GM18861 (cell line): ENCODE measurements around the gene ST3GAL2.

Experiments
- ATAC-seq: cut with Tn5 transposase; IDR thresholded peaks from one replicate; pipeline ENCODE4 v1.9.1; 2021; ENCODE audit not compliant: unreplicated experiment

Gene ST3GAL2, protein sequence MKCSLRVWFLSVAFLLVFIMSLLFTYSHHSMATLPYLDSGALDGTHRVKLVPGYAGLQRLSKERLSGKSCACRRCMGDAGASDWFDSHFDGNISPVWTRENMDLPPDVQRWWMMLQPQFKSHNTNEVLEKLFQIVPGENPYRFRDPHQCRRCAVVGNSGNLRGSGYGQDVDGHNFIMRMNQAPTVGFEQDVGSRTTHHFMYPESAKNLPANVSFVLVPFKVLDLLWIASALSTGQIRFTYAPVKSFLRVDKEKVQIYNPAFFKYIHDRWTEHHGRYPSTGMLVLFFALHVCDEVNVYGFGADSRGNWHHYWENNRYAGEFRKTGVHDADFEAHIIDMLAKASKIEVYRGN

DNA sequence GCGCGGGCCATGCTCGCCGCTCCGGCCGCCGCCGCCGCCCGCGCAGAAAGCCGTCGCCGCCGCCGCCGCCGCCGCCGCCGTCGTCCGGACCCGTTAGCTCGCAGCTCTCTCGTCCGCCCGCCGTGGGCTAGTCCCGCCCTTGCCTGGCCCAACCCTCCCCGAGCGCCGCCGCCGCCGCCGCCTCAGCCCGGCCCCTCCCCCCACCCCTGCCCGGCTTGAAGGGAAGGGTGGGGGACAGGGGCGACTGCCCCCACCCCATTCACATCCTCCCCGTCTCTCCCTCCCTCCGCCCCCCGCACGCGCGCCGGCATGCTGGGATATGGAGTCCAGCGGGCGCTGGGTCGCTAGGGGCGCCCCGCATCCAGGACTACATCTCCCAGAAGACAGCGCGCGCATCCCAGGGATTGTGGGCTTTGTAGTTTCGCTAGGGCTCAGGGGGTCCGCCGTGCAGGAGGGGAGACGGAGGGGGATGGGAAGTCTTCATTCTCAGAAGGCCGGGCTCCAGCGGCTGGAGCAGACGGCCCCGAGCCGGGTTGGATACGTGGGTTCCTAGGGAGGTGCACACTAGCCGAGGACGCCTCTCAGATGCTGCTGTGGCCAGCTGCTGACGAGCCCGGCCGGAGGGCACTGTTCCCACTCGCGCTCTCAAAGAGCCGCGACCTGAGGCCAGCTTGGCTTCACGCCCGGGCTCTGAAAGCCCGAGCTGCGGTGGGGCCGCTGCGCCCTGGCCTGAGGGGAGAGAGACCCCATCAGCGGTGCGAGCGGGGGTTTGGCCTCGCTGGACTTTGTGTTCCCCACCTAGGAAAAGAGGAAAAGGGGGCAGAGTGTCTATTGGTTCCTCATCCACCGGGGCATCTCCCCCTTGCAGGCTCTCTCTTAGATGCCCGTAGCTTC is at the start of gene ST3GAL2:
ST3GAL2 (minus strand) TSS at position 132 of the 894 bp plus-strand sequence. CDS start 40,570 bp downstream, outside the sequence.
- peak; percentile 81 for ATAC-seq

DNA sequence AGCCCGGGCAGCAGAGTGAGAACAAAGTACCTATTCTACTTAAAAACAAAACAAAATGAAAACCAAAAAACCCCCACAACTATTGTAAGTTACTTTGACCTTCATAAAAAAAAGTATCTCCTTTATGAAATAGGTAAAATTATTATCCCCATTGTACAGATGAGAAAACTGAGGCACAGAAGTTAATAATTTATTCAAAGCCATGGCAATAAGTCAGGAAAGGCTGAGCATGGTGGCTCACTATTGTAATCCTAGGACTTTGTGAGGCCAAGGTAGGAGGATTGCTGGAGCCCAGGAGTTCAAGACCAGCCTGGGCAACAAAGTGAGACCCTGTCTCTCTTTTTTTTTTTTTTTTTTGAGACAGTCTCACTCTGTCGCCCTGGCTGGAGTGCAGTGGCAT is 46.0 kb upstream of the ST3GAL2 start:
- no peak for ATAC-seq

DNA sequence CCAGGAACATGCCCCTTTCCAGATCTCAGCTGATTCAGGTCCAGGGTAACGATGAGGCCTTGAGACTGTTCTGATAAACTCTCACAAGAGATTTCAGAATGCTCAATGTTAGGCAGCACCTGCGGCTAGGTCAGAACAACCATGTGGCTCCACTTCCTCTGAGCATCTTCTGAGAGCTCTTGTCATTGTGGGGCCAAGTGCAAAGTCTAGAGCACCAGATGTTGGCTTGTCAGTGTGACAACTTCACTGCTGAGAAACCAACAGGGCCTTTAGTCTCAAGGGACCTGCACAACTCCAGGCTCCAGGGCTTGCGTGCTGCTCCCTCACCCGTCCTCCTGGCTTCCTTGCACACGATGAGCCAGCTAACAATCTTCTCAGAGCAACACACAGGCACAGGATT is 44.5 kb upstream of the ST3GAL2 start:
- peak; percentile 78 for ATAC-seq

DNA sequence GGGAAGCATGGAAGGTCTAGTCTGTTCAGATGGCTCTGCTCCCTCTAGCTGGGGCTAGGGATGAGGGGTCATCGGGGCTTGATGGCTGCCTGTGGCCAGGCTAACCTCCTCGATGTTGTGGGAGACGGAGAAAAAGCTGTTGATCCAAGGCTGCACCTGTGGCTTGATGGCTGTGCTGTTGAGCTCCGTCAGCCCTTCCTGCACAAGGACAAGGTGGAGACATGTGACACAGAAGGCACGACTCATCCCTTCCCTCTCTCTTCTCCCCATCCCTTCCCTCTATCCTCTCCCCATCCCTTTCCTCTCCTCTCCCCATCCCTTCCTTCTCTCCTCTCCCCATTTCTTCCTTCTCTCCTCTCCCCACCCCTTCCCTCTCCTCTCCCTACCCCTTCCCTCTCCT is 43.7 kb upstream of the ST3GAL2 start:
- no peak for ATAC-seq

DNA sequence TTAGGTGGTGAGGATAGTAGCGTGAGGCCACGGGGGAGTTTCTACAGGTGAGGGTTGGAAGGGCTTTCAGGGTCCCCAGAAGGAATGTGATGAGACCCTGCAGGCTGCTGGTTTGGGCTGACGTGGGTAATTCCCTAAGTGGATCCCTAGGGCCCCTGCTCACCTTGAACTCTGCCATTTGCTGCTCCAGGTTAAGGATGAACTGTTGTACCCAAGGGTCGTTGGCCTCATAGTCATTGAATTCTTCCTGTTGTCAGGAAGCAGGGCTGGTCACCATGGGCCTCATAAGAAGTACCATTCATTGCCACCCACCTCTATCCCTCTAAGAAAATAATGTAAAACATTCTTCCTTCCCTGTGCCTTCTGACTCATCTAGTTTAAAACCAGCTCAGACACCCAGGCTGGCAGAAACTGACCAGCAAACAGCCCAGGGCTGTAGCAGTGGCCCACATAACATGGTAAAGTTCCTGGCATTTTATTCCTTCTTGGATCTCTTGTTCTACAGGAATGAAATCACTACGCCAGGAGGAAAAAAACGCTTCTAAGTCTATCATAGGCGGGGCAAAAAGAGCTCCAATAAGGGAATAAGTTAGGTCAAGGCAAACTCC is 43.1 kb upstream of the ST3GAL2 start:
- ATAC-seq, result no peak

DNA sequence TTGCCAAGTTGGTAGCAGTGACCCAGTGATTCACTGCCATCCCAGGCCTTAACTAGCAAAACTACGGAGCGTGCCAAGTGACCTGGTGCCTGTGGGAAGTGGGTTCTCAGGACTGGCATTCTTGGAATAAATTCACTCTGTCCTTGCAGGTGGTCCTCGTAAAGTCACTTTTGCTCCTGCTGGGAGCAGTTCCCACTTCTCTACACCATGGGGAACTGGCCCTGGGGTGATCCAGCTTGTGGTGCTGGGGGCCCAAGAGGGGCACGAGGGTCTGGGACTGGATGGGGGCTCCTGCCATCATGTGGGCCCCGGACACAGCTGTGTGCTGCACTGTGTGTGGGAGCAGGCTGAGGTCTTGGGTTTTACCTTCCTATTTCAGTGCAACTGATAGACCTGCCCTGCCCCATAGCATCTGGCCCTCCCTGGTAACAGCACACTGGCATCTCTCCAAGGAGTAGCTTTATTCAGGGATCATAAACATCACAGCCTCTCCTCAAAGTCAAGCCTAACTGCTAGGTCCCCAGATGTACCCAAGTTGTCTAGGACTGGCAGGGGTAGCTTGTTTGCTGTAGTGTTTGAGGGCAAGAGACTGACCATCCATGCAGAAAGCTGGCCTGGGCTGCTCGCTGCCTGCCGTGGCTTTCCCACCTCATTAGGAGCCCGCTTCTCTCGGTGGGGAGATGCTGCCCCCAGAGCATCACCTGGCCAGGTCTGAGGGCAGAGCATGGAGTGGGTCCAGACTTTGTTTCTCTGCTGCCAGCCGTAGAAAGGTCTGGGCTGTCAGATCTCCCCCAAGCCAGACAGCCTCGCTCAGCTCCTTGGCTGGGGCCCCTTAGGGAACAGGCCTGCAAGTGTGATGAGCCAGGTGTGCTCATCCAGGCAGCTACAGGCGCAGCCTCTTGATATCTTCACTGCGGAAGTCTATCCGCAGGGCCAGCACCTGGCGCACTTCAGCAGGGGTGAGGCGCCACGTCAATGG is 41.5 kb upstream of the ST3GAL2 start:
- ATAC-seq, result no peak

DNA sequence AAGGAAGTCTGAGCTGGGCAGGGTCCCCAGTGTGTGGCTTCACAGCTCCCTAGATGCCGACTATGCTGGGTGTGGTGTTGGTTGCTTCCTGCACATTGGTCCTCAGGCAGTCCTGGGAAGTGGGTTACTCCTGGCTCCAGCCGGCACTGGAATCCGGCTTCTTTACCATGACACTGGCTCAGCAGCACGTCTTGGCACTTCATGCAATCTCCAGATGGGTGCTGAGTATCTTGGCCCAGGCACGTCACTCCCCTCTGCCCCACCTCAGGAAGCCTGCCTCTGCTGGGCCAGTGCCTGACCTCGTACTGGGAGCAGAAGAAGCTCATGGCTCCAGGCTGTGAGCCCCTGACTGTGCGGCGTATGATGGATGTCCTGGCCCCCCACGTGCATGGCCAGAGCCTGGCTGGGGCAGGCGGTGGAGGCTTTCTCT is 40.0 kb upstream of the ST3GAL2 start:
- no peak for ATAC-seq

DNA sequence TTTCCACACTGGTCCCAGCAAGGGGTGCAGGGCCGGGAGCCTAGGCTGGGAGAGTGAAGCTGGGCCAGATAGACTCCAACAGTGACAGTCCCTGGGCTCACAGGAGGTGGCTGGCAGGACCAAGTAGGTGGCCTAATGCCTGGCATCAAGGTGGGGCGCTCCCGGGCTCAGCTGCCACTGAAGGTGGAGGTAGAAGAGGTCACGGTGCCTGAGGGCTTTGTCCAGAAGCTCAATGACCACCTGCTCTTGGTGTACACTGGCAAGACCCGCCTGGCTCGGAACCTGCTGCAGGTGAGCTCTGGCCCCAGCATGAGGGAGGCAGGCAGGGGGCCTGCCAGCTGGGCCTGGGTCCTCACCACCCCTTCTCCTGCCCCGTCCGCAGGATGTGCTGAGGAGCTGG is 39.3 kb upstream of the ST3GAL2 start:
- ATAC-seq, result no peak

DNA sequence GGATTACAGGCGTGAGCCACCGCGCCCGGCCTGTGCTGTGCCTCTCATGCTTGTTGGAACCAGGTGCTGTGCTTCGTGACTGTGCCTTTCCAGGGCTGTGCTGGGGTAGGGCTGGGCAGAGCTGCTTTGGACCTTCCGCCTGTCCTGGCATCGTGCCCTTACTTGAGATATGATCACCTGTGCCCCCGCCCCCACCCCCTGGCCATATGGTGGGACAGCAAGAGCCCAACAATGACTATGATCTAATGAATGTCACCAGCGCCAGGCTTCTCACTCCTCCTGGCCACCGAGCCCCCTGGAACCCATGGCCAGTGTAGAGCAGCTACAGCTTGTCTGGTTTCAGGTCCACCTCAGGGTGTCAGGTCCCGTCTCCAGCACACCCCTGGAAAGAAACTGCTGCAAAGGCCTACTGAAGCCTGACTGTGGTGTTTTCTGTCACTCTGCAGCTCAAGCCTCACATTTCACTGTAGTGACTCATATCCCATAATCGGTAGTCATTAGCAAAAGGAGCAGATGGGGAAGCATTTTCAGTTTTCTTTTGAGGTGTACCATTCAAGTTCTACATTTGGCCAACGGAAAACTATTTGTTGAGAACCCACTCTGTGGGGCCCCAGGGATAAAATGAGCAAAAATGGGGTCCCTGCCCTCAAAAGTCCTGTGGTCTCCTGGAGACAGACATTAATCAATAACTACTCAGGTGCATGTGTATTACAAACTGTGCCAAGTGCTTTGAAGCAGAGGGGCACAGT is 37.5 kb upstream of the ST3GAL2 start:
- ATAC-seq, result peak; percentile 85

DNA sequence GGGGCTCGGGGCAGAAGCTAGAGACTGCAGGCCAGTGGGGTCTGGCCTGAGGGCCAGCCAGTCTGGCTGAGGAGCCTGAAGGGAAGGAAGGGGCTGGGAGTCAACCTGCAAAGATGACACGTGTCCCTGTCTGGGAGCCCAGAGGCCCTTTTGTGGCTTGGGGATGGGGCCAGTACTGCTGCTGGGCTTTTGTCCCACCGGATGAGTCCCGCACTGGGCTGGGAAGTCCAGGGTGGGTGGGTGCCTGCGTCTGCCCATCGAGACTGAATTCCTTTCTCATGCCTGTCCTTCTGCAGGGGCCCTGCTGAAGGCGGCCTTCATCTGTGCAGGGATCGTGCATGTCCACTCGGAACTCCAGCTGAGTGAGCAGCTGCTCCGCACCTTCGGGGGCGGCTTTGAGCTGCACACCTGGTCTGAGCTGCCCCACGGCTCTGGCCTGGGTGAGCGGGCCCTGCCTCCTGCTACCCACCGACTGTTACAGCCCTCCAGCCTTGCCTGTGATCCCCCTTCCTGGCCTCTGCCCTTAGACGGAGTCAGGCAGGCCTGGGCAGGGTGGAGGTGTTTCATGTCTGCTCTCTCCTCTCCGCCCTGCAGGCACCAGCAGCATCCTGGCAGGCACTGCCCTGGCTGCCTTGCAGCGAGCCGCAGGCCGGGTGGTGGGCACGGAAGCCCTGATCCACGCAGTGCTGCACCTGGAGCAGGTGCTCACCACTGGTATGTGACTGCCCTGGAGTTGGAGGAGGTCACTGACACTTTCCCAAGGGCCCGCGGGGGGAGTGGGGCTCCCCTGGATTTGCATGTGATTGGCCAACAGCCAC is 36.4 kb upstream of the ST3GAL2 start:
- ATAC-seq, result no peak

DNA sequence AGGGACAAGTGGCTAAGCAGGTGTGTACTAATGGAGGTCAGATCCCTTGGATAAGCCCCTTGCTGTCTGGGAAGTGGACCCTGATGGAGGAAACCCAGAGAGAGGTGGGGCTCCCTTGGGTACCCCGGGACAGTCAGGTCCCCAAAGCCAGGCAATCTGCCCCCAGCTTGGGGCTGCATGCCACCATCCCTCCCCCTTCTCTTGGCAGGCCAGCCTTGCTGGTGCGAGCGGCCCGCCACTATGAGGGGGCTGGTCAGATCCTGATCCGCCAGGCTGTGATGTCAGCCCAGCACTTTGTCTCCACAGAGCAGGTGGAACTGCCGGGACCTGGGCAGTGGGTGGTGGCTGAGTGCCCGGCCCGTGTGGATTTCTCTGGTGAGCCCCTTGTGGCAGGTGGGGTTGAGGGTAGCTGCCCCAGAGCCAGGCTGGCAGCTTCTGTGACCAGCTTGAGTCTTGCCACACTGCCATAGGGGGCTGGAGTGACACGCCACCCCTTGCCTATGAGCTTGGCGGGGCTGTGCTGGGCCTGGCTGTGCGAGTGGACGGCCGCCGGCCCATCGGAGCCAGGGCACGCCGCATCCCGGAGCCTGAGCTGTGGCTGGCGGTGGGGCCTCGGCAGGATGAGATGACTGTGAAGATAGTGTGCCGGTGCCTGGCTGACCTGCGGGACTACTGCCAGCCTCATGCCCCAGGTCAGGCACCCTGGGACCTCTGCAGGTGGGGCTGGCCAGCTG is 35.6 kb upstream of the ST3GAL2 start:
- ATAC-seq, result no peak

DNA sequence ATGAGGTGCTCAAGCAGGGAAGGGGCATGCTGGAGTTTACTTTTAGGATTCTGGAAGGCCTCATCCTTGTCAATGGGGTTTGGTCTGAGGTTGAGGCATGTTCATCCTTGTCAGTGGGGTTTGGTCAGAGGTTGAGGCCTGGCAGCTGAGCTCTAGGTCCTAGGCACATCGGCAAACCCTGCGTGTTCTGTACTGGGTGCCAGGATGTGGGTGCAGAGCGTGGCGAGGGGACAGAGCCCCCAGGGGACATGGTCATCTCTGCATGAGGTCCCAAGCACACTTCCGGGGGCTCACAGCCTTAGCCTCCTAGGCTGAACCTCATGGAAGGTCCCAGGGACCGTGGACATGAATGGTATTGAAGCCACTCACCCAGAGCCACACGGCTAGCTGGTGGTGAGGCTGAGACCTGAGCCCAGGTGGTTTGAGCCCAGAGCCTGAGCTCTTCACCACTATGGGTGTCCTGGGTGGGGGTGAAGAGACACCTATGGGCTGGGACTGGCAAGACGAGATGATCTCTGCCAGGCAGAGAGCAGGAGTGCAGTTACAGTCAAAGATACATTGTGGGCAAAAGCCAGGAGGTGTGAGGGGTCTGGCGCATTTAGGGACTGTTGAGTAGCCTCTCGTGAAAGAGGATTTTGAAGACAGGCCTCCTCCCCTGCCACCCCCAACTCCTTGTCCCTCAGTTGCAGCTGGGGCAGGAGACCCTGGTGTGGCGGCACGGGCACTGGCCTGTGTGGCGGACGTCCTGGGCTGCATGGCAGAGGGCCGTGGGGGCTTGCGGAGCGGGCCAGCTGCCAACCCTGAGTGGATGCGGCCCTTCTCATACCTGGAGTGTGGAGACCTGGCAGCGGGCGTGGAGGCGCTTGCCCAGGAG is 34.8 kb upstream of the ST3GAL2 start:
- ATAC-seq, result no peak

DNA sequence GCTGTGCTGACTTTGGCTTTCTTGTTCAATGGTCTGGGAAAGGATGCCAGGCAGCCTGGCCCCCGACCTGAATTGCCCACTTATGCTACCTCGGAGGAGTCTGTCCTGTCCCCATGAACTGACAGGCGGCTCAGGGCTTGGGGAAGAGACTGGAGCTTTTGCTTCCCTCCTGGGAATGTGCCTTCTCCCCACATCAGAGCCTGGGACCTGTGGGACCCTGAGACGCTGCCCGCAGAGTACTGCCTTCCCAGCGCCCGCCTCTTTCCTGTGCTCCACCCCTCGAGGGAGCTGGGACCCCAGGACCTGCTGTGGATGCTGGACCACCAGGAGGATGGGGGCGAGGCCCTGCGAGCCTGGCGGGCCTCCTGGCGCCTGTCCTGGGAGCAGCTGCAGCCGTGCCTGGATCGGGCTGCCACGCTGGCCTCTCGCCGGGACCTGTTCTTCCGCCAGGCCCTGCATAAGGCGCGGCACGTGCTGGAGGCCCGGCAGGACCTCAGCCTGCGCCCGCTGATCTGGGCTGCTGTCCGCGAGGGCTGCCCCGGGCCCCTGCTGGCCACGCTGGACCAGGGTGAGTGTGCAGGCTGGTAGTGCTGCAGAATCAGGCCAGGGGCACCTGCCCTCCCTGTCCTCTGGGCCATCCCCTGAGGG is 34.0 kb upstream of the ST3GAL2 start:
- no peak for ATAC-seq

DNA sequence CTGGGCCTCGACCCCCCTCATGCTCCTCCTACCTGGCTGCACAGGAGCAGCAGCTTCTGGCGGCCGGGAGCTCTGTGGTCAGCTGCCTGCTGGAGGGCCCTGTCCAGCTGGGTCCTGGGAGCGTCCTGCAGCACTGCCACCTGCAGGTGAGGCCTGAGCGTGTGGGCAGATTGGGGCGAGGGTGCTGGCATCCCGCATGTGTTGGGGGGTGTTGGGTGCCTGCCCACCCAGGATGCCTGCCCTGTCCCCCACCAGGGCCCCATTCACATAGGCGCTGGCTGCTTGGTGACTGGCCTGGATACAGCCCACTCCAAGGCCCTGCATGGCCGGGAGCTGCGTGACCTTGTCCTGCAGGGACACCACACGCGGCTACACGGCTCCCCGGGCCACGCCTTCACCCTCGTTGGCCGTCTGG is 32.0 kb upstream of the ST3GAL2 start:
- ATAC-seq, result no peak

DNA sequence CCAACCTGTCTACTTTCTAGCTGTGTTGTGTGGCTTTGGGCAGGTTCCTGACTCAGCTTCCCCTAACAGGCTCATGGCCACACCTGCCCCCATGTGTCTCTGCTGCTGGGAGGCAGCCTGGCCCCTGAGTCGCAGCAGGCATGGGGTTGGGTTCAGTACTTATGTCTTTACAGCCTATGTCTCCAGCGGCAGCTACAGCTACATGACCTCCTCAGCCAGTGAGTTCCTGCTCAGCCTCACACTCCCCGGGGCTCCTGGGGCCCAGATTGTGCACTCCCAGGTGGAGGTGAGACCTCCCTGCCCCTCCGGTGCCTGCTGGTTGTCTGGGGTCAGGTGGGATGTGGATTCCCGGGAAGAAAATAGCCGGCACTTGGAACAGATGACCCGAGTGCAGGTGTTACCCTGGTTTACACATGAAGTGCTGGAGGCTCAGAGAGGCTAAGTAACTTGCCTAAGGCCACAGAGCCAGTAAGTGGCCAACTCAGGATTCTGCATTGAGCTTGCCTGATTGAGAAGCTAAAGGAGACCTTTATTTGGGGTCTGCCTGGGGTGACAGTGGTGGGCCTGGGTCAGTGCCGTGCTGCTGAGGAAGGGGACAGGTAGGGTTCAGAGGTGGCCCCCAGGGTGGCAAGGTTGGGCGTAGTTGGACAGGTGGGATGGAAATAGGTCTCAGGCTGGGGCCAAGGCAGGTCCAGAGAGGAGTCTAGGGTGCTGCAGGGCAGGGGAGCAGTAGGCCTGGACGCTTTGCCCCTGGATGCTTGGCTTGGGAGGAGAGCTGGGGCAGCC is 31.4 kb upstream of the ST3GAL2 start:
- no peak for ATAC-seq
